ENCODE measurements around the gene AGPAT2.

The AGPAT2 gene

GRCh38 chr9:136684799-136685198, 2.5 kb downstream of the AGPAT2 start:
- WGBS (ENCODE audit: extremely low coverage, insufficient coverage, insufficient read length), result no CpG with 5 or more reads among the region's 15 CpGs
- peaks cover 8% of the 10 kb centered on the region for H3K79me1 ChIP-seq (ENCODE audit: low read length)
- no peaks in the 10 kb centered on the region for H3K36me3 ChIP-seq (ENCODE audit: control insufficient read depth in 1 of 2, insufficient read depth in 2 of 2, low read length in 2 of 2)
- H3K27ac ChIP-seq (ENCODE audit: low read depth, low read length), result no peak overlapping the region
- no peak overlapping the region for H2AK5ac ChIP-seq (ENCODE audit: low read length)
- H3K23ac ChIP-seq (ENCODE audit: low read length), result no peak overlapping the region
- no peak overlapping the region for H3K4me3 ChIP-seq (ENCODE audit: low read depth, low read length)
- no peak overlapping the region for H2BK5ac ChIP-seq (ENCODE audit: low read depth, low read length, poor library complexity)
- no peak overlapping the region for H3K4ac ChIP-seq (ENCODE audit: low read depth, low read length)
- H2BK12ac ChIP-seq (ENCODE audit: low read length), result no peak overlapping the region
- H3K4me2 ChIP-seq (ENCODE audit: low read length), result no peak overlapping the region
- no peaks in the 10 kb centered on the region for H3K9me3 ChIP-seq (ENCODE audit: insufficient read depth, low read depth, low read length)
- H4K8ac ChIP-seq (ENCODE audit: low read depth, low read length), result no peak overlapping the region
- DNase-seq, result no peak
- H2AFZ ChIP-seq (ENCODE audit: insufficient read depth, low read length, poor library complexity), result no peak overlapping the region
- H3K27me3 ChIP-seq (ENCODE audit: insufficient read depth, low read length), result peaks cover 5% of the 10 kb centered on the region
- no peak overlapping the region for H3K18ac ChIP-seq (ENCODE audit: low read length)
- no peak overlapping the region for H4K12ac ChIP-seq (ENCODE audit: low read depth, low read length)
- H3K14ac ChIP-seq (ENCODE audit: low read length), result no peak overlapping the region
- peaks cover 3% of the 10 kb centered on the region for H3K79me2 ChIP-seq (ENCODE audit: control insufficient read depth, insufficient read depth, low read length, poor library complexity)
- peaks cover 0 to 5% of the 10 kb centered on the region in 2 experiments for H3K4me1 ChIP-seq (ENCODE audit: control insufficient read depth in 1 of 2, insufficient read depth in 2 of 2, low read length in 2 of 2)
- H4K91ac ChIP-seq (ENCODE audit: low read depth, low read length), result no peak overlapping the region
- no peak overlapping the region for H2BK120ac ChIP-seq (ENCODE audit: insufficient read depth, low read length, poor library complexity)
- H3K9ac ChIP-seq (ENCODE audit: low read length), result no peak overlapping the region

- Histone ChIP-seq H3K79me1 (ENCODE audit: low read length) (peaks cover 8% of the 10 kb centered on the region), H2BK5ac (ENCODE audit: low read depth, low read length, poor library complexity) (no peak overlapping the region), H4K91ac (ENCODE audit: low read depth, low read length) (no peak overlapping the region), H3K27ac (ENCODE audit: low read depth, low read length) (no peak overlapping the region), H2AK5ac (ENCODE audit: low read length) (no peak overlapping the region), H3K27me3 (ENCODE audit: insufficient read depth, low read length) (peaks cover 5% of the 10 kb centered on the region), H3K14ac (ENCODE audit: low read length) (no peak overlapping the region), H2AFZ (ENCODE audit: insufficient read depth, low read length, poor library complexity) (no peak overlapping the region), H3K4ac (ENCODE audit: low read depth, low read length) (no peak overlapping the region), H3K4me2 (ENCODE audit: low read length) (no peak overlapping the region), H2BK12ac (ENCODE audit: low read length) (no peak overlapping the region), H2BK120ac (ENCODE audit: insufficient read depth, low read length, poor library complexity) (no peak overlapping the region), H3K36me3 (ENCODE audit: control insufficient read depth in 1 of 2, insufficient read depth in 2 of 2, low read length in 2 of 2) (no peaks in the 10 kb centered on the region), H3K9ac (ENCODE audit: low read length) (no peak overlapping the region), H3K23ac (ENCODE audit: low read length) (no peak overlapping the region), H3K18ac (ENCODE audit: low read length) (no peak overlapping the region), H3K4me3 (ENCODE audit: low read depth, low read length) (no peak overlapping the region), H4K8ac (ENCODE audit: low read depth, low read length) (no peak overlapping the region), H3K9me3 (ENCODE audit: insufficient read depth, low read depth, low read length) (no peaks in the 10 kb centered on the region), H3K4me1 (ENCODE audit: control insufficient read depth in 1 of 2, insufficient read depth in 2 of 2, low read length in 2 of 2) (peaks cover 0 to 5% of the 10 kb centered on the region in 2 experiments), H3K79me2 (ENCODE audit: control insufficient read depth, insufficient read depth, low read length, poor library complexity) (peaks cover 3% of the 10 kb centered on the region), H4K12ac (ENCODE audit: low read depth, low read length) (no peak overlapping the region)
- no peak for DNase-seq
- no CpG with 5 or more reads among the region's 15 CpGs for WGBS (ENCODE audit: extremely low coverage, insufficient coverage, insufficient read length)
Observed at GRCh38 chr9:136684339-136684738, 2.9 kb downstream of the AGPAT2 start.

- Histone ChIP-seq H2BK120ac (ENCODE audit: insufficient read depth, low read length, poor library complexity) (no peak overlapping the region), H3K14ac (ENCODE audit: low read length) (no peak overlapping the region), H3K9ac (ENCODE audit: low read length) (no peak overlapping the region), H2AK5ac (ENCODE audit: low read length) (no peak overlapping the region), H3K36me3 (ENCODE audit: control insufficient read depth in 1 of 2, insufficient read depth in 2 of 2, low read length in 2 of 2) (no peaks in the 10 kb centered on the region), H2BK12ac (ENCODE audit: low read length) (no peak overlapping the region), H3K9me3 (ENCODE audit: insufficient read depth, low read depth, low read length) (no peaks in the 10 kb centered on the region), H3K4me1 (ENCODE audit: control insufficient read depth in 1 of 2, insufficient read depth in 2 of 2, low read length in 2 of 2) (peaks cover 0 to 5% of the 10 kb centered on the region in 2 experiments), H3K27ac (ENCODE audit: low read depth, low read length) (no peak overlapping the region), H3K4me2 (ENCODE audit: low read length) (no peak overlapping the region), H4K8ac (ENCODE audit: low read depth, low read length) (no peak overlapping the region), H2BK5ac (ENCODE audit: low read depth, low read length, poor library complexity) (no peak overlapping the region), H3K79me2 (ENCODE audit: control insufficient read depth, insufficient read depth, low read length, poor library complexity) (peaks cover 3% of the 10 kb centered on the region), H3K79me1 (ENCODE audit: low read length) (peaks cover 8% of the 10 kb centered on the region), H3K4ac (ENCODE audit: low read depth, low read length) (no peak overlapping the region), H3K23ac (ENCODE audit: low read length) (no peak overlapping the region), H4K91ac (ENCODE audit: low read depth, low read length) (no peak overlapping the region), H4K12ac (ENCODE audit: low read depth, low read length) (no peak overlapping the region), H2AFZ (ENCODE audit: insufficient read depth, low read length, poor library complexity) (no peak overlapping the region), H3K27me3 (ENCODE audit: insufficient read depth, low read length) (peaks cover 5% of the 10 kb centered on the region), H3K4me3 (ENCODE audit: low read depth, low read length) (no peak overlapping the region), H3K18ac (ENCODE audit: low read length) (no peak overlapping the region)
- DNase-seq, result no peak
- WGBS (ENCODE audit: extremely low coverage, insufficient coverage, insufficient read length), result no CpG with 5 or more reads among the region's 14 CpGs
Observed at GRCh38 chr9:136683755-136684154, 3.5 kb downstream of the AGPAT2 start.

- no peak overlapping the region for H4K12ac ChIP-seq (ENCODE audit: low read depth, low read length)
- no peak overlapping the region for H3K9ac ChIP-seq (ENCODE audit: low read length)
- H2BK120ac ChIP-seq (ENCODE audit: insufficient read depth, low read length, poor library complexity), result no peak overlapping the region
- H3K27ac ChIP-seq (ENCODE audit: low read depth, low read length), result no peak overlapping the region
- H3K4me1 ChIP-seq (ENCODE audit: control insufficient read depth in 1 of 2, insufficient read depth in 2 of 2, low read length in 2 of 2), result peaks cover 0 to 5% of the 10 kb centered on the region in 2 experiments
- no peak overlapping the region for H3K23ac ChIP-seq (ENCODE audit: low read length)
- no peak overlapping the region for H2BK12ac ChIP-seq (ENCODE audit: low read length)
- H3K79me2 ChIP-seq (ENCODE audit: control insufficient read depth, insufficient read depth, low read length, poor library complexity), result peaks cover 3% of the 10 kb centered on the region
- H3K4ac ChIP-seq (ENCODE audit: low read depth, low read length), result no peak overlapping the region
- H3K18ac ChIP-seq (ENCODE audit: low read length), result no peak overlapping the region
- no peak overlapping the region for H2BK5ac ChIP-seq (ENCODE audit: low read depth, low read length, poor library complexity)
- no CpG with 5 or more reads among the region's 16 CpGs for WGBS (ENCODE audit: extremely low coverage, insufficient coverage, insufficient read length)
- DNase-seq, result no peak
- H4K8ac ChIP-seq (ENCODE audit: low read depth, low read length), result no peak overlapping the region
- H4K91ac ChIP-seq (ENCODE audit: low read depth, low read length), result no peak overlapping the region
- H3K79me1 ChIP-seq (ENCODE audit: low read length), result peaks cover 8% of the 10 kb centered on the region
- no peak overlapping the region for H2AFZ ChIP-seq (ENCODE audit: insufficient read depth, low read length, poor library complexity)
- no peak overlapping the region for H3K4me3 ChIP-seq (ENCODE audit: low read depth, low read length)
- no peak overlapping the region for H3K14ac ChIP-seq (ENCODE audit: low read length)
- no peaks in the 10 kb centered on the region for H3K9me3 ChIP-seq (ENCODE audit: insufficient read depth, low read depth, low read length)
- H3K4me2 ChIP-seq (ENCODE audit: low read length), result no peak overlapping the region
- H3K27me3 ChIP-seq (ENCODE audit: insufficient read depth, low read length), result peaks cover 5% of the 10 kb centered on the region
- H3K36me3 ChIP-seq (ENCODE audit: control insufficient read depth in 1 of 2, insufficient read depth in 2 of 2, low read length in 2 of 2), result no peaks in the 10 kb centered on the region
- no peak overlapping the region for H2AK5ac ChIP-seq (ENCODE audit: low read length)
Observed at GRCh38 chr9:136683173-136683745, 4.0 kb downstream of the AGPAT2 start.
